HG03354 (cell line): Measurements from ENCODE around the gene RIN3.
A peak's percentile ranks its signal among the peaks of the same experiment; 100 is the strongest.
"Not testable (repeated sequence)": the region's sequence is repeated elsewhere in the genome, so short reads cannot be mapped to it uniquely, and the experiment has no call there.

Experiments
- ATAC-seq: cut with Tn5 transposase; IDR thresholded peaks from one replicate; pipeline ENCODE4 v1.9.1; 2021; ENCODE audit warnings: mild to moderate bottlenecking; ENCODE audit not compliant: unreplicated experiment, poor library complexity, severe bottlenecking

The RIN3 gene

DNA sequence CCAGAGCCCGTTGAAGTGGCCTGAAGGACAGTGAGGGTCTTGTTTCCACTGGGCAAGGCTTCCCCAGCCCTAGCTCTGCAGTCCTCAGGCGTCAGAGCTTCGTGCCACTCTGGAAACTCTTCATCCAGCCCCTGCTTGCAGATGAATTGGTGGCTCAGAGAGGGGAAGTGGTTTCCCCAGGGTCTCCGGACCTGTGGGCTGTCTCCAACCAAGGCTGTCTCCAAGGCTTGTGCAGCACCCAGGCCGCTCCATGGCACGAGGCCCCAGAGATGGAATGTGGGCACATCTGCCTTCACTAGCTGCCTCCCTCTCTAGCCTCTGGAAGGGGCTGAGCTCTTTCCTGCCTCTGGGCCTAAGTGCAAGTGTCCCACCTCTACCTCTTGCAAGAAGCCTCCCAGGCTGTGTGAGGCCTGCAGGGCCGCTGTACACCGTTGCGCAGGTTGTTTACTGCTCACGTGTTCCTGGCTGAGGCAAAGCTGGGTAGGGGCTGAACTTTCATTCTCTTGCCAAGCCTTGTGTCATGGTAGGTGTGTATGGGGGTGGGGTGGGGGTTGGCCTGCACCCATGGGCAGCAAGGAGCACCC is 11.1 kb downstream of the RIN3 start:
- no peak for ATAC-seq

DNA sequence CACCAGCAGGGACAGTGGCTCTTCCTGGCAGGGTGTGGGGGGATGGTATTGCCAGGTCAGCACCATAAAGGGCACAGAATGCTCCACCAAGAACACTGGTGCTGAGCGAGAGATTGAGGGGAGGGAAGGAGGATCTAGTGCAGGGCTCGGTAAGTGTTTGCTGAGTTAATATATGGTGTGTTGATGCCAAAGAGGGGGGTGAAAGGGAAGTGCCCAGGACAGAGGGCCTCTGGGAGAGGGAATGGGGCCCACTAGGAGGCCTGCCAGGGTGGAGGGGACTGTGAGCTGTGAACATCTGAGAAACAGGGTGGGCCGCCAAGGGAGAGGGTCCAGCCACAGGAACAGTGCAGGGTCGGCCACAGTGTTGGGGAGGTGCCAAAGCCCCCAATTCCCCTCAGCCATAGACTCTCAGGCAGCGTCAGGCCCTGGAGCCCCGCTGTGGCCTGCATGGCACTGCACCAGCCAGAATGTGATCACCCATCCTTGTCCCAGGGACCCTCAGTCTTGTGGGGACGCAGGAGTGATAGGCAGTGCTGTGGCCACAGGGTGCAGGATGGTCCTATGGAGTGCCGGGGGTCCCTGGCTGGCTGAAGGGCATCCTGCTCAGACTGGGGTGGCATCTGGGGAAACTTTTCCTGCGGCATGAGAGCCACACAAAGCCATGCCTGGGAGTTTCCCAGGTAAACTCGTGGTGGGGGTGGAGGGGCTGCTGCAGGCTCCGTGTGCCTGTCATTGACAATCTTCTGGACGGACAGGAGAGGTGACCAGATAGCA is 11.9 kb downstream of the RIN3 start:
- ATAC-seq: no peak

DNA sequence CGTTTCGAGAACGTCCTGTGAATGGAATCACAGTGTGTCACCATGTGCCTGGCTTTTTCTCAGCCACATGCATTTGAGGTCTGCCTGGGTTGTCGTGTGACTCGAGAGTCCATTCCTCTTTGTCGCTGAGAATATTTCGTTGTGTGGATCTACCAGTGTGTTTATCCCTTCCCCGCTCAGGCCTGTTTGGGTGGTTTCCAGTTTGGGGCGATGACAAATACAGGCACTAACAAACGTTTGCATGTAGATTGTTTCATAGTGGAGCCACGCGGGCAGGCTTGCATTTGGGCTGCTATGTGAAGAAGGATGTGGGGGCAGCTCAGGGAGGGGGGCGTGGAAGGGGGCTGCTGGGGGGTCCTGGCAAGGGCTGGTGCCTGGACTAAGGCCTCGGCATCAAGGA is 14.1 kb downstream of the RIN3 start:
- ATAC-seq: no peak

DNA sequence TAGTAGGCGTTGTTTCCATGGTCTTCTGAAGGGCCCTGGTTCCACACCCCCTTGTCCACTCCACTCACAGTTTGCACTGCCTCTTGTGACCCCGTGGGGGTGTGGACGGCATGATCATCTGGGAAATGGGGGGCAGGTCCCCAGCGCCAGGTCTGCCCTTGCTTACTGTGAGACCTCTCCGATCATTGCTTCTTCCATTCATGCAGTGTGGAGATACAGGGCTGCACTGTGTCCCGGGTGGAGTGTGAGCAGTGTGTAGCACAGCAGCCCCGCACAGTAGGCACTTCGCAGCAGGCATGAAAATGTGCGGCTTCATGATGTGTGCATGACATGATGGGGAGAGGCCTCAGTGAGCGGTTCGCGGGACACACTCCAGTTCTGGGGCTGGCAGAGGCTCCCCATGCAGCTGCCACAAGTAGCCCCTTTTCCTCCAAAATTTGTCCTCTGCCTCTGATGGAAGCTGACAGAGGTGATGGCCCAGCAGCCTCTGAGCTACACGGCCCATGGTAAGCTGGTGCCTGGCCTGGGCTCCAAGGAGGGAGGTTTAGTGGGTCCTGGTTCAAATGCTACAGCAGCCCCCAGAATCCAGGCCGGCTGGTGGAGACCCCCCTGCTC is 15.0 kb downstream of the RIN3 start:
- ATAC-seq: no peak

DNA sequence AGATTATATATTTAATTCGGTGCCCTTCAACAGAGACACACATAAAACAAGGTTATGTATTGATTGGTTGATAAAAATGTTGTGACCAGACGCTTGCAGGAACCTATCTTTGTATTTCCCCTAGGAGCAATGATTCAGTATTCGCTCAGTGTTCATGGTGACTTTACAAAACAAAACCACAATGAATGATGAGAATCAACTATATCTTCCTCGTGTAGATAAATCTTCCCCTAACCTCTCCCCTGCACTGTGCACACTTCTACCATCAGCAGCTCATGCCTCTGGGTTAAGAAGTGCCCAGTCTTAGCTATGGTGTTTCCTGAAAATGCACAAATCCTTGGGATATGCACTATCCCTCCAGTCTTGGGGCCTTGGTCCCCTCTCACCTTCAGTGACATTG is 16.3 kb downstream of the RIN3 start:
- no peak for ATAC-seq

DNA sequence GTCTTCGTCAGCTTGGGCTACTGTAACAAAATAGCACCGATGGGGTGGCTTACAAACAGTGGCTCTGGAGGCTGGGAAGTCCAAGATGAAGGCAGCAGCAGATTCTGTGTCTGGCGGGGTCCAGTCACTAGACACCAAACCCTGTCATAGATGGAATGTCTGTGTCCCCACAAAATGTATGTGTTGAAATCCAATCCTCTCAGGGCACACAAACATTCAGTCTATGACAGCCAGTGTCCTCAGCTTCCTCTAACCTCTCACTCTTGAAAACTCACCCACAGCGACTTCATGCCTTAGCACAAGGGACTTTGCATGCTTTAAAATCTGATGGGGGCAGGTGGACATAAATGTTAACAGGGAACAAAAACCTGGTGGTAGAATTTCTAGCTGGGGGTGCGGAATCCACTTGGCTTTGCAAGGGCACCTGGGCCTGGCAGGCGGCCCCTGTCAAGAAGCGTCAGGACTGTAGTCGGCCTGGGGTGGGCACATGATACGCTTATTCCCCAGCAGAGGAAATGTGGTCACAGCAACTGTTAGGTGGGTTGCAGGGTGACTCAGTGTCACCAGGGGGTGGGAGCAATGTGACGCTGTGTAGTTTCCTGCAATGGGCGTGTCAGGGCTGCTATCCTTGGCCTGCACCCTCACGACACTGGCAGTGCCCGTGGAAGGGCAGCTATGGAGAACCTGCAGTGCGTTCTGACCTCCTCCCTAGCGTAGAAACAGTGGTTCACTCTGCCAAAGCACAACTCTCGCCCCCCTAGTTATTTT is 17.7 kb downstream of the RIN3 start:
- peak; percentile 51 for ATAC-seq

DNA sequence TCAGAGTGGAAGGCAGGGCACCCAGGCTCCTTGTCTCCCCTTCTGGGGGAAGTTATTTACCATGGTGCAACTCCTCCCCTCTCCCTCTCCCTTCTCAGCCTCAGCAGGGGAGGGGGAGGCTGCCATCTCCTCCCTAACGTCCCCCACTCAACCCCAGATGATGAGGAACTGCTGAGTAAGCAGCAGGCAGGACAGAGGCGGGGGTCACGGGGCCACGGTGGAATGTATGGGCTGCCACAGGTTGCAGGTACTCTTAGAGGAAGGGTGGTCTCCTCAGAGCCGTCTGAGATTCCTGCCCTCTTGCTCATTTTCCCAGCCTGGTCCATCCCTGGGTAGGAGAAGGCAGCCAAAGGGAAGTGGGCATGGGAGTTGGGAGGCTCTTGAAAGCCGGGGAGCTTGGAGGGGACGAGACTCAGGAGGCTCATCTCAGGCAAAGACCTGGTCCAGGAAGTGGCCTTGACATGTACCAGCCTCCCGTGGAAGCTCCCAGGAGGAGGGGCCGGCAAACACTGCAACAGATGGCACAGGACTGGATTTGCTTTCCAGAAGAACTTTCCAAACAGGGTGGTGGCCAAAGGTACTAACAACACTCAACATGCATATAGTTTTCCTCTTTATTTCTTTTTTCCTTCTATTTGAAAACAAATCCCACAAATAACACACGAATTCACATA is 19.0 kb downstream of the RIN3 start:
- ATAC-seq: no peak

DNA sequence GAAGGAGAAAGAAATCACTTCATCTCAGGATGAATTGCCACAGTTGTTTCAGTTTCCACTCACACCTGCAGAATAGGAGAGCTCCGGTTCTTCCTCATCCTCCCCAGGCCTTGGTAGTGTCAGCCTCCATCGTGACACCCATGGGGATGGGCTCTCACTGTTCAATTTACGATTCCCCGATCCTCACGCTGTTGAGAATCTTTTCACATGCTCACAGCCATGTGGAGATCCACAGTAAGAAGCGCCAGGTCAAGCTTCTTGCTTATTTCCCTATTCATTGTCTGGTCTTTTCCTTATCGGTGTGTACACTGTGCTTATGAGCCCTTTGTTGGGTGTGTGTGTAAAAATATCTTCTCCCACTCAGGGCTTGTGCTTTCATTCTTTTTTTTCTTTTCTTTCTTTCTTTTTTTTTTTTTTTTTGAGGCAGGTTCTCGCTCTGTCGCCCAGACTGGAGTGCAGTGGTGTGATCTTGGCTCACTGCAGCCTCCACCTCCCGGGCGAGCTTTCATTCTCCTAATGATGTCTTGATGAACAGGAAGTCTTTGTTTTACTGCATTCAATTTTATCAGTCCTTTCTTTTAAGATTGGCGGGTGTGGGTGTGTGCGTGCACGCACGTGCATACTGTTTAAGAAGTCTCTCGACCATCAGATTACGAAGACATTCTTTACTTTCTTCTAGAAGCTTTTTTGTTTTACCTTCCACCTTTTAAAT is 21.5 kb downstream of the RIN3 start:
- no peak for ATAC-seq

DNA sequence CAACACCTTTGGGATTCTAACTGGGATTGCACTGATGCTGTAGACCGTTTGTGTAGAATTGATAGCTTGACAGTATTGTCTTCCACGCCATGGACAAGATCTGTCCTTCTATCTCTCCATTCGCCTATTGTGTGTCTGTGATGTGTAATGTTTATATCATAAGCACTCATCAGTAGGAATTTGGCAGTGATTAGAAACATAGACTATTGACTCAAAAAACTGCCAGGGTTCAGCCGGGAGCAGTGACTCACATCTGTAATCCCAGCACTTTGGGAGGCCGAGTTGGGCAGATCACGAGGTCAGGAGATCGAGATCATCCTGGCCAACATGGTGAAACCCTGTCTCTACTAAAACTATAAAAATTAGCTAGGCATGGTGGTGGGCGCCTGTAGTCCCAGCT is 22.6 kb downstream of the RIN3 start:
- ATAC-seq: not testable (repeated sequence)

DNA sequence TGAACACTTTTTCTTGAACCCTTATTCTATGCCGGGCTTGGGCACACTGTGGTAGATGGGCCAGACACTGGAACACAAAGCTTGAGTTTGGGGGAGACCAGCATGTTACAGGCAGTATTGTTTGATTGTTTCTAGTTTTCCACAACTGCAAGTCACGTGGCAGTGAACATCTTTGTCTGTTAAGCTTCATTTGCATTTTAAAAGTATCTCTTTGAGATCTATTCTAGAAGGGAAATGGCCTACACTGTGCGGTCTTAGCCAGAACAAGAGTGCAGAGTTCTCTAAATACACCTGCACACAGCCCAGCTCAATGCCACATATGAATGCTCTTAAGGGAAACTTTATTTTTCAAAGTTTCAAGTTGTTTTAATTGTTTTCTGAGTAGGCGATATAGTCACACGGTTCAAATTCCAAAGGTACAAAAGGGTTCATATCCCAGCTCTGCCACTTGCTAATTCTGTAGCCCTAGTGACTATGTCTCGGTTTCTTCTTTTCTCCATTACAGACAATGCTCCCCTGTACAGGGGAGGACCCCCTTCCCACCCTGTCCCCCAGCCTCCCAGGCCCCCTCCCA is 24.9 kb downstream of the RIN3 start:
- ATAC-seq: peak; percentile 71

DNA sequence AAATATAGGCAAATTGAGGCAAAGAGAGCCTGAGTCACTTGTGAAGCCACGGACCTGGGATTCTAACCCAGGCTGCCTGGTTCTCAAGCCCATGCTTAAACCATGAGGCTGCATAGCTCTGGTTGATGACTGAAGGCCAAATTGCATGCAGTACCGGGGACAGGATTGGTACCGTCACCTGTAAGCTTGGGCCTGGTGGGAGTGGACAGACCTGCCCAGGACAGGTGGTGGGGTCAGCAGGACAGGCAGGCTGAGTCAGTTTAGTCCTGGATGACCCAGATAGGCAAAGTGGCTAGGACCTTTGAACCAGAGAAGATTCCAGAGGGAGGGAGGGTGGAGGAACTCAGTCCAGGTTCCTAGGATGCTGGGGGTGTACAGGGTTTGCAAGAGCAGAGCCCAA is 25.8 kb downstream of the RIN3 start:
- no peak for ATAC-seq

DNA sequence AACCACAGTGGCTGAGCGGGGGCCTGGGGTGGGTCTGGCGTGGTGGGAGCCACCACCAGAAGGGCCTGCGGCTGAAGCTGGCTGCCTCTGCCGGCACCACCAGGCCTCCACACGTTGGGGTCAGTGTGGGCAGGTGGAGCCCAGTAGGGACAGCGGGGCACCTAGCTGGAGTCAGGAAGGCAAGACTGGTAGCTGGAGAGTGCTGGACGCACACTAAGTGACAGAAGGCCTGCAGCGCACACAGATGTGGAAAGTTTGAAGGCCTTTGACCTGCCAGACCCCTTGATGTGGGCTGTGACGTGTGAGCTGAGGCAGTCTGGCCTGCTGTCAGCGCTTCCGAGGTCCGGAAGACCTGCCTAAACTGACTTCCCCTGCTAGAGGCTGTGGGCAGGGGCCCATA is 26.3 kb downstream of the RIN3 start:
- no peak for ATAC-seq

DNA sequence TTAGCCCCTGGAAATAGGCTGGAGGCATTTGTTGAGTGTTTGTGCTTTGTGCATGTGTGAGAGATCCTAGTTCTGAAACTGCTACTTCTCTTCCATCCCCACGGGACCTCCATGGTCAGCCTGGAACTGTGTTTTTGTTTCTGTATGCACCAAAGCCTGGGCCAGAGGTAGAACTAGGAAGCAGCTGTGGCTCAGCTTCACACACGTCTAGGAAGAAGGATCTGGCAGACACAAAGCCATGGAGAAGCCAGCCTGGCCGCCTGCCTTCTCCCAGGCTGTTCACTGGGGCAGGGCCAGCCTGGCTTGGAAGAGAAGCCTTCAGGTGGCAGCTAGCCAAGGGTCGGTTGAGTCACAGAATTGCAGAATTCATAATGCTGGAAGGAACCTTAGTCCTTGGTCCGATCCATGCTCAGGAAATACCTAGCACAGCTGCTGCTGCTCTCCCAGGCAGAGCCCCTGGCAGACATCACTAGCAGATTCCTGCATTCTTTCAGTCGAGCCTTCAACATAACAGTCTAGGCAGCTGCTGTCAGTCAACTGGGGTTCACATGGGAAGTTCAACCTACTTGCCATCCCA is 27.0 kb downstream of the RIN3 start:
- no peak for ATAC-seq

DNA sequence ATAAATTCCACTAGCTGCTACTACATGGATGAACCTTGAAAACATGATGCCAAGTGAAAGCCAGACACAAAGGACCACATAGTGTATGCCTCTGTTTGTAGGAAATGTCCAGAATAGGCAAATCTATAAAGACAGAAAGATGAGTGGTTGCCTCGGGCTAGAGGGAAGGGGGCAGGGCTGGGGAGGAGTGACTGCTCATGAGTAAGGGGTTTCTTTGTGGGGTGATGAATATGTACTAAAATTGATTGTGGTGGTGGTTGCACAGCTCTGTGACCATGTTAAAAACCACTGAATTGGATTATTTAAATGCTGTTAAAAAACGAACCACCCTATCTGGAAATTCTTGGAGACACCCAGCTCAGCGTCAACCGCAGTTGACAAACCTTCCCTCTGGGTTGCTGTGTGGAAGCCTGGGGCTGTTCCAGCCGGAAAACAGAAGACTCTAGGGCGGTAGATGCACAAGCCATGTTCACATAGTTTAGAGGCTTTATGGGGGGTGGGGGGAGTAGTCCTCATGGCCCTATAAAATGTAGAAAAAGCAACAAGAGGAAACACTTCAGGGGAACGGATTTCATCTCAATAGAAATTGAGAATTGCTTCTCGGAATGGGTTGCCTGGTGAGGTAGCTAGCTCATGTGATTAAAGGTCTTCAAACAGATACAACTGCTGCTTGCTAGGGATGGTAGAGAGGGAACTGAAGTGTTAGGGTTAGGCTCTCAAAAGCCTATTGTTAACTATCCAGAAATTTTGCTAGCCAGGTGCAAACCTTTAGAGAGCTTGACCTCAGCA is 29.4 kb downstream of the RIN3 start:
- ATAC-seq: no peak

DNA sequence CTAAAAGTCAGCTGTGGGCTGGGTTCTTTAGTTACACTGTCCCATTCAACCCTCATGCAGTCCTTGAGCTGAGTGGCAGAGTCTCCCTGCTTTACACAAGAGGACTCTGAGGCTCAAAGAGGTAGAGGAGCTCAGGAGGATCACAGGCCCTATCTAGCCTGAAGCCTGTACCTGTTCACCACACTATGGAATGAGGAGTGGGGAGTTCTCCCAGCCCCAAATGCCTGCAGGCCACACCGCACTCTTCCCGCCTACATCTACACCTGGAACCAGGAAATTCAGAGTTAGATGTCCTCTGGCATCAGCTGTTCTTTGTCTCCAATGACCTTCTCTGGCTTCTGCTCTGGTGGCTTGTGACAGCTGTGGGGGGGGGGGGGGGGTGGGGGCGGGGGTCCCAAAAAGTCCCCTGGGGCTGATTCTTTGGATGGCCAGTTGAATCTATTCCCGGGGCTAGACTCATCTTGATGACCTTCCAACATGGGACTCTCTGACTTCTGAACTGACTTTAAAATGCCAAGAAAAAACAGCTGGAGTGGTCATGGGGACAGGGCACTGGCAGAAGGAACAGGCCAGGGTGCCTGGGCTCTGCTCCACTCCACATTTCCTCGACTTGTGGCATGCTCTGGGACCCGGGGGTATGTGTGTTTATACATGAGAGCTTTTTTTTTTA is 30.6 kb downstream of the RIN3 start:
- ATAC-seq: no peak

DNA sequence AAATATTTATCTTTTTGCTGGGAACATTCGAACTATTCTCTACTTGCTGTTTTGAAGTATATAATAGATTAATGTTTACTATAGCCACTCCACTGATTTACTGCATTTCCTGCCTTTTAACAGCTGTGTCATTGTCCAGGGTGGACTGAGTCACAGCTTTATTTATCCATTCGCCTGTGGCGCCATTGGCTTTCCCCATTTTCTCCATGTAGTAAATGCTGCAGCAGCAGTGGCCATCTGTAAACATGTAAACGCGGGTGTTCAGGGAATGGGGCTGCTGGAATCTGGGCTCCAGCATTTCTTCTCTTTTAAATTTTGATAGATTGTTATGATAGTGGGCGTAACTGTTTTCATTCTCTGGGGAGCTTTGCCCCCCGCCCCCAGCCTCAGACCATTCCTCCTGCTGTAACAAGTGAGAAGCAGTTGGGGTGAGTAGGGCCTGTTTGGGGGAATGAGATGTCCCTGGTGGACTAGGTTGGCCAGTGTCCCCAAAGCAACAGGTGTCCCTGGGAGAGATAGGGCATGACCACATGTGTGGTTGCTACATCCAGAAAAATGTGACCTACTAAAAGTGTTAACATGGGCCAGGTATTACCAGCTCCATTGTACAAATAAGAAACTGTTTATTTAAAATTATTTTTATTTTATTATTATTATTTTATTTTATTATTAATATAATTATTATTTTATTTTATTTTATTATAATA is 32.9 kb downstream of the RIN3 start:
- no peak for ATAC-seq
